ENCODE data around the gene ENTPD7.

- TF ChIP-seq EZH2 (optimal IDR thresholded peaks at IDR 0.05; ENCODE audit: low read depth, low read length) (no peak), EZH2phosphoT487 (IDR thresholded peaks at IDR 0.05; ENCODE audit: low read length) (no peak)
Measured at GRCh38 chr10:99742701-99743100, 83.4 kb downstream of the ENTPD7 start.
